ENCODE measurements around the gene TBX1. TPM values are rescaled to one million over a fixed set of nuclear protein-coding genes. Genes with fewer than 3 reads are reported as not detected.
"Not testable (repeated sequence)": the region's sequence is repeated elsewhere in the genome, so short reads cannot be mapped to it uniquely, and the experiment has no call there.

The TBX1 gene
- total RNA-seq, 1 experiment from 2014 or later = 2.6 TPM

- DNase-seq (ENCODE audit: extremely low read depth, low read depth) = no peak
Measured at GRCh38 chr22:19722982-19723231, 37.7 kb upstream of the TBX1 start.

GRCh38 chr22:19723232-19723982 lies 37.2 kb upstream of the TBX1 start, which contains the start of gene GP1BB:
Gene GP1BB, plus strand, starts transcription at chr22:19723539. Its CDS starts 31 bp downstream, at chr22:19723570.
- no peak for DNase-seq (ENCODE audit: extremely low read depth, low read depth)

- DNase-seq (ENCODE audit: extremely low read depth, low read depth) = peak; percentile 53
Measured at GRCh38 chr22:19723983-19724827, 36.4 kb upstream of the TBX1 start.

- no peak for DNase-seq (ENCODE audit: extremely low read depth, low read depth)
Measured at GRCh38 chr22:19724927-19725661, 35.5 kb upstream of the TBX1 start.

GRCh38 chr22:19726064-19726788 lies 34.4 kb upstream of the TBX1 start:
- not testable (repeated sequence) for DNase-seq (ENCODE audit: extremely low read depth, low read depth)

GRCh38 chr22:19727310-19728150 lies 33.0 kb upstream of the TBX1 start:
- no peak for DNase-seq (ENCODE audit: extremely low read depth, low read depth)

- DNase-seq (ENCODE audit: extremely low read depth, low read depth) = no peak
Measured at GRCh38 chr22:19728271-19728670, 32.3 kb upstream of the TBX1 start.

- DNase-seq (ENCODE audit: extremely low read depth, low read depth) = no peak
Measured at GRCh38 chr22:19728836-19729235, 31.7 kb upstream of the TBX1 start.

GRCh38 chr22:19729507-19729906 lies 31.1 kb upstream of the TBX1 start:
- DNase-seq (ENCODE audit: extremely low read depth, low read depth) = no peak

GRCh38 chr22:19730198-19730597 lies 30.4 kb upstream of the TBX1 start:
- no peak for DNase-seq (ENCODE audit: extremely low read depth, low read depth)

GRCh38 chr22:19730655-19731360 lies 29.8 kb upstream of the TBX1 start:
- DNase-seq (ENCODE audit: extremely low read depth, low read depth) = peak; percentile 68

- DNase-seq (ENCODE audit: extremely low read depth, low read depth) = no peak
Measured at GRCh38 chr22:19731361-19732135, 29.0 kb upstream of the TBX1 start.

- no peak for DNase-seq (ENCODE audit: extremely low read depth, low read depth)
Measured at GRCh38 chr22:19732403-19733113, 28.0 kb upstream of the TBX1 start.

- DNase-seq (ENCODE audit: extremely low read depth, low read depth) = no peak
Measured at GRCh38 chr22:19733755-19734154, 26.8 kb upstream of the TBX1 start.

- no peak for DNase-seq (ENCODE audit: extremely low read depth, low read depth)
Measured at GRCh38 chr22:19734163-19734562, 26.4 kb upstream of the TBX1 start.

- no peak for DNase-seq (ENCODE audit: extremely low read depth, low read depth)
Measured at GRCh38 chr22:19734837-19735382, 25.7 kb upstream of the TBX1 start.

Data from NCI-H460 (cell line).